Skeletal muscle tissue (tissue), 4 donors: ENCODE measurements around the gene PEX11A. TPM values are rescaled to one million over a fixed set of nuclear protein-coding genes. Genes with fewer than 3 reads are reported as not detected.

Experiments
- H3K27ac ChIP-seq: one replicate; pipeline ENCODE4 v1.7.0; 2013; ENCODE audit warnings: mild to moderate bottlenecking, low read depth, low read length, inconsistent platforms
- H3K27me3 ChIP-seq, 3 donors: one replicate each; pipeline ENCODE4 v1.7.0; 2013; ENCODE audit warnings: low read length in 3 of 3; ENCODE audit not compliant: control insufficient read depth in 3 of 3, insufficient read depth in 3 of 3
- H3K36me3 ChIP-seq, 3 donors: one replicate each; pipeline ENCODE4 v1.7.0; 2013; ENCODE audit warnings: low read length in 3 of 3; ENCODE audit not compliant: control insufficient read depth in 3 of 3, insufficient read depth in 3 of 3
- H3K4me1 ChIP-seq, 3 donors: one replicate each; pipeline ENCODE4 v1.7.0; 2013; ENCODE audit warnings: low read length in 3 of 3, mild to moderate bottlenecking in 3 of 3; ENCODE audit not compliant: control insufficient read depth in 3 of 3, insufficient read depth in 3 of 3
- H3K4me3 ChIP-seq, 3 donors: one replicate each; pipeline ENCODE4 v1.7.0; 2013; ENCODE audit warnings: low read length in 3 of 3
- H3K9ac ChIP-seq, 3 donors: one replicate each; pipeline ENCODE4 v1.7.0; 2013; ENCODE audit warnings: low read length in 3 of 3, mild to moderate bottlenecking in 3 of 3, moderate library complexity in 2 of 3, low read depth in 1 of 3
- H3K9me3 ChIP-seq, 3 donors: one replicate each; pipeline ENCODE4 v1.7.0; 2013; ENCODE audit warnings: low read length in 3 of 3; ENCODE audit not compliant: control insufficient read depth in 3 of 3
- total RNA-seq: library from RNA; depleted of rRNA; stranded (reverse); fragments of >200 nt; gene quantifications from one replicate; pipeline ENCODE4 v1.2.3, GENCODE V29; 2014
- donor health status: Osteomylitis.

The PEX11A gene
- total RNA-seq, 1 donor from 2014 or later, result 8.9 TPM

GRCh38 chr15:89662893-89663626, 27.5 kb downstream of the PEX11A start:
- H3K4me1 ChIP-seq, result peaks cover 17 to 21% (median 19%) of the 10 kb centered on the region in 3 donors
- no peaks in the 10 kb centered on the region for H3K9me3 ChIP-seq
- H3K4me3 ChIP-seq, result peak overlapping the region in 1 of 3 donors; percentile 46
- no peaks in the 10 kb centered on the region for H3K27me3 ChIP-seq
- H3K9ac ChIP-seq, result peak overlapping the region in 2 of 3 donors; percentile 46 to 59
- H3K27ac ChIP-seq, result peak overlapping the region; percentile 1
- no peaks in the 10 kb centered on the region for H3K36me3 ChIP-seq

- Histone ChIP-seq H3K9me3 (no peaks in the 10 kb centered on the region), H3K36me3 (no peaks in the 10 kb centered on the region), H3K27ac (no peak overlapping the region), H3K4me3 (no peak overlapping the region), H3K27me3 (no peaks in the 10 kb centered on the region), H3K9ac (no peak overlapping the region), H3K4me1 (peaks cover 14 to 21% (median 16%) of the 10 kb centered on the region in 3 donors)
These were observed 30.0 kb downstream of the PEX11A start for GRCh38 chr15:89660556-89660955.

- peaks cover 15 to 17% (median 15%) of the 10 kb centered on the region in 3 donors for H3K4me1 ChIP-seq
- H3K27ac ChIP-seq, result no peak overlapping the region
- no peak overlapping the region for H3K4me3 ChIP-seq
- H3K27me3 ChIP-seq, result peaks cover 1 to 8% (median 5%) of the 10 kb centered on the region in 3 donors
- no peak overlapping the region for H3K9ac ChIP-seq
- no peaks in the 10 kb centered on the region for H3K36me3 ChIP-seq
- no peaks in the 10 kb centered on the region for H3K9me3 ChIP-seq
These were observed 31.3 kb downstream of the PEX11A start for GRCh38 chr15:89659295-89659694.

- no peak overlapping the region for H3K9ac ChIP-seq
- H3K4me3 ChIP-seq, result no peak overlapping the region
- H3K9me3 ChIP-seq, result no peaks in the 10 kb centered on the region
- no peak overlapping the region for H3K27ac ChIP-seq
- peaks cover 2 to 17% (median 17%) of the 10 kb centered on the region in 3 donors for H3K27me3 ChIP-seq
- peaks cover 10 to 12% (median 11%) of the 10 kb centered on the region in 3 donors for H3K4me1 ChIP-seq
- no peaks in the 10 kb centered on the region for H3K36me3 ChIP-seq
These were observed 32.8 kb downstream of the PEX11A start for GRCh38 chr15:89657686-89658200.

- Histone ChIP-seq H3K4me1 (peaks cover 3 to 7% (median 6%) of the 10 kb centered on the region in 3 donors), H3K27me3 (peaks cover 2 to 25% (median 24%) of the 10 kb centered on the region in 3 donors), H3K36me3 (no peaks in the 10 kb centered on the region), H3K9ac (no peak overlapping the region), H3K9me3 (no peaks in the 10 kb centered on the region), H3K4me3 (no peak overlapping the region), H3K27ac (no peak overlapping the region)
These were observed 34.3 kb downstream of the PEX11A start for GRCh38 chr15:89656116-89656815.

- Histone ChIP-seq H3K4me1 (peaks cover 3 to 7% (median 6%) of the 10 kb centered on the region in 3 donors), H3K27ac (no peak within 1 kb of the TSS), H3K9ac (peak within 1 kb of the TSS; percentile 50 to 74 (median 70)), H3K4me3 (peak within 1 kb of the TSS; percentile 65 to 70 (median 67)), H3K9me3 (no peaks in the 10 kb centered on the region), H3K36me3 (no peaks in the 10 kb centered on the region), H3K27me3 (peaks cover 2 to 25% (median 24%) of the 10 kb centered on the region in 3 donors)
These were observed 35.4 kb downstream of the PEX11A start, which contains the start of gene KIF7 for GRCh38 chr15:89654847-89655805. TSS of gene KIF7 (minus strand) at chr15:89655467. CDS start at chr15:89652930, 2,537 bp downstream.

- Histone ChIP-seq H3K4me3 (peak overlapping the region; percentile 65 to 70 (median 67)), H3K27ac (no peak overlapping the region), H3K9me3 (no peaks in the 10 kb centered on the region), H3K4me1 (peaks cover 3 to 7% (median 6%) of the 10 kb centered on the region in 3 donors), H3K9ac (peak overlapping the region; percentile 50 to 74 (median 70)), H3K36me3 (no peaks in the 10 kb centered on the region), H3K27me3 (peaks cover 2 to 25% (median 24%) of the 10 kb centered on the region in 3 donors)
These were observed 36.2 kb downstream of the PEX11A start for GRCh38 chr15:89654301-89654761.

- Histone ChIP-seq H3K4me1 (peaks cover 3 to 7% (median 6%) of the 10 kb centered on the region in 3 donors), H3K9me3 (no peaks in the 10 kb centered on the region), H3K36me3 (no peaks in the 10 kb centered on the region), H3K9ac (no peak overlapping the region), H3K4me3 (no peak overlapping the region), H3K27ac (no peak overlapping the region), H3K27me3 (peaks cover 2 to 25% (median 24%) of the 10 kb centered on the region in 3 donors)
These were observed 37.0 kb downstream of the PEX11A start for GRCh38 chr15:89653578-89653977.

- Histone ChIP-seq H3K4me3 (no peak overlapping the region), H3K27ac (no peak overlapping the region), H3K9ac (no peak overlapping the region), H3K9me3 (no peaks in the 10 kb centered on the region), H3K4me1 (peaks cover 3 to 7% (median 6%) of the 10 kb centered on the region in 3 donors), H3K36me3 (no peaks in the 10 kb centered on the region), H3K27me3 (peaks cover 2 to 28% (median 25%) of the 10 kb centered on the region in 3 donors)
These were observed 37.9 kb downstream of the PEX11A start for GRCh38 chr15:89652666-89653065.
